Astrocyte of the hippocampus (primary cell): ENCODE data around the gene ASGR1.

ENCODE experiments used
- DNase-seq: peaks from one replicate; pipeline ENCODE4 v3.0.0; 2011; ENCODE audit warnings: low read depth, low spot score

Gene ASGR1

GRCh38 chr17:7123844-7124243, 55.3 kb downstream of the ASGR1 start:
- DNase-seq = no peak
